ENCODE measurements around the gene CAPN11. TPM values are rescaled to one million over a fixed set of nuclear protein-coding genes. Genes with fewer than 3 reads are reported as not detected.
"Not testable (repeated sequence)": the region's sequence is repeated elsewhere in the genome, so short reads cannot be mapped to it uniquely, and the experiment has no call there.

The CAPN11 gene
- total RNA-seq, 1 experiment from 2014 or later: not detected

GRCh38 chr6:44194326-44194725, 35.7 kb downstream of the CAPN11 start (continued):
- TF ChIP-seq CTCF (IDR thresholded peaks at IDR 0.05 in 2 of 3, conservative IDR thresholded peaks at IDR 0.05 in 1 of 3; ENCODE audit: borderline replicate concordance in 1 of 3, insufficient read depth in 1 of 3, low read depth in 2 of 3, low read length in 2 of 3) (no peak), ZNF274 (IDR thresholded peaks at IDR 0.05; ENCODE audit: low read depth, low read length) (no peak), SRF (IDR thresholded peaks at IDR 0.05; ENCODE audit: low read depth) (no peak), ZFX (IDR thresholded peaks at IDR 0.05) (no peak), POLR2AphosphoS5 (IDR thresholded peaks at IDR 0.05; ENCODE audit: low read depth, low read length) (no peak), POLR2A (IDR thresholded peaks at IDR 0.05; ENCODE audit: borderline replicate concordance, extremely low read depth, insufficient read depth, insufficient read length) (no peak), ELF1 (IDR thresholded peaks at IDR 0.05; ENCODE audit: borderline replicate concordance, low read depth) (no peak), ZBTB33 (IDR thresholded peaks at IDR 0.05; ENCODE audit: extremely low read depth, insufficient replicate concordance, low read length) (no peak)

DNA sequence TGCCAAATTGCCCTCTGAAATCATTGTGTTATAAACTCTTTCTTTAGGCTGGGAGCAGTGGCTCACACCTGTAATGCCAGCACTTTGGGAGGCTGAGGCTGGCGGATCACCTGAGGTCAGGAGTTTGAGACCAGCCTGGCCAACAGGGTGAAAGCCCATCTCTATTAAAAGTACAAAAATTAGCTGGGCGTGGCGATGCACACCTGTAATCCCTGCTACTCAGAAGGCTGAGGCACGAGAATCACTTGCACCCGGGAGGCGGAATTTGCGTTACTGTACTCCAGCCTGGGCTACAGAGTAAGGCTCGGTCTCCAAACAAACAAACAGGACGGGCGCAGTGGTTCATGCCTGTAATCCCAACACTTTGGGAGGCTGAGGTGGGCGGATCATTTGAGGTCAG, 37.7 kb downstream of the CAPN11 start:
- H3K36me3 ChIP-seq (ENCODE audit: control insufficient read depth in 1 of 2, insufficient read depth in 2 of 2, low read length in 2 of 2); H3K4me3 ChIP-seq (replicated peaks in 1 of 2; ENCODE audit: low read depth in 1 of 2, low read length in 2 of 2); H2AFZ ChIP-seq (ENCODE audit: low read depth, low read length, poor library complexity, severe bottlenecking); H3K4me2 ChIP-seq (ENCODE audit: low read length); H3K27me3 ChIP-seq (ENCODE audit: insufficient read depth, low read length); H3K9ac ChIP-seq (ENCODE audit: low read length); H3K9me2 ChIP-seq (ENCODE audit: insufficient read depth); H4K20me1 ChIP-seq (ENCODE audit: insufficient read depth); H3K9me3 ChIP-seq (ENCODE audit: control insufficient read depth in 1 of 2, insufficient read depth in 1 of 2, low read depth in 1 of 2, low read length in 2 of 2); BruUV-seq (replicated peaks); POLR2A ChIA-PET; intact Hi-C loops (cut with micrococcal nuclease); DNase-seq (ENCODE audit: low read depth, low spot score); ATAC-seq; CTCF ChIA-PET; H3K79me2 ChIP-seq (ENCODE audit: insufficient read depth, low read length); RAD21 ChIA-PET (ENCODE audit: low non-redundant PET in 1 of 2, low total read pairs in 2 of 2, uncharacterized antibody in 2 of 2, unreplicated experiment in 2 of 2); H3K27ac ChIP-seq (ENCODE audit: low read depth, low read length): not testable (repeated sequence)
- peaks cover 10 to 17% of the 10 kb centered on the region in 2 experiments; a peak in 3 of 4 replicates for H3K4me1 ChIP-seq (ENCODE audit: control insufficient read depth in 1 of 2, insufficient read depth in 2 of 2, low read length in 2 of 2)

All from HCT116 (cell line).